Fibroblast of upper back skin (primary cell): ENCODE results near the gene PRDX2.
"Not testable (repeated sequence)": the region's sequence is repeated elsewhere in the genome, so short reads cannot be mapped to it uniquely, and the experiment has no call there.

Source experiments
- DNase-seq: peaks from one replicate; pipeline ENCODE4 v3.0.0-alpha.2; 2013

PRDX2 gene

DNA sequence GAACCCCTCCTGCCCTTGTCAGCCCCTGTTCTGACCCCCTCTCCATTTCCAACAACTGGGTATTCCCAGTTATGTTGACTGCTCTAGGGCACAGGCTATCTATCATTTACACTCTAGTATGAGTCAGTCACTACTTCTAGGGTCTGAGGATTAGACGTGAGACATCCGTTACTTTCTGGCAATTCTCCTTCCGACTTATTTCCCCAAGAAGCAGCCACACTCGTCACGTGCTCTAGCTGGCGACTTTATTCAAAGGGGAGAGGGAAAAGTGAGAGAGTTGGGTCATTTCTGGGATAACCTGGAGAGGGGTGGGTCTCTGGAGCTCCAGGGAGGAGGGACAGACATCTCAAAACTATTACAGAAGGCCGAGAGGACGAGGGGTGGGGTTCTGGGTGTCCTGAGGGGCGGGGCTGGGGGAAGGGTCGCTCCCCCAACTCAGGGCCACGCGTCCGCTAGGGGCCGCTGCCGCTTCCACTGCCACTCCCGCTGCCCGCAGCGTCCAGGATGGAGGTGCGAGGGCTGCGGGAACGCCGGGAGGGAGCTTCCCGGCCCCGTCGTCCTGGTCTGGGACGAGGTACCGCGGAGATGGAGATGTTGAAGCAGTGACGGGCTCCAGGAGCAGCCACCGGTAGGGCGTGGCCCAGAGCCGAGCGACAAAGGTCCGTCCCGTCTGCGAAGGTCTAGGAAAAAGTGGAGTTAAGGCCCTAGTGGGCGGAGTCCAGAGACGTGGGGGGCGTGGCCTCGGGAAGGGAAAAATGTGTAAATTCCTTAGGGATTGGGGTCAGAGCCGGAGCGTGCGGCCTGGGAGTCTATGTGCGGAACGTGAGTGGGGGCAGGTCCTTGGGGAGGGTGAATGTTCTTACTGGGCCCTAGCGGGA is 23.9 kb upstream of the PRDX2 start:
- peak; percentile 34 for DNase-seq

- DNase-seq: no peak
These were observed 20.2 kb upstream of the PRDX2 start for GRCh38 chr19:12821761-12822160.

DNA sequence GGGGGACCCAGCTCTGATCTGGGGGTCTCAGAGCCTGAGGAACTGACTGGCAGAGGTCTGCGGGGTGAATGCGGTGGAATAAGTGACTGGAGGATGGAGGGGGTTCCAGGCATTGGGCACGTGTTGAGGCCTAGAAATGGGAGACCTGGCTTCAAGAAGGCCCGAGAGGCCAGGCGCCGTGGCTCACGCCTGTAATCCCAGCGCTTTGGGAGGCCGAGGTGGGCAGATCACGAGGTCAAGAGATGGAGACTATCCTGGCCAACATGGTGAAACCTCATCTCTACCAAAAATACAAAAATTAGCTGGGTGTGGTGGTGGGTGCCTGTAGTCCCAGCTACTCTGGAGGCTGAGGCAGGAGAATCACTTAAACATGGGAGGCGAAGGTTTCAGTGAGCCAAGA is 16.2 kb upstream of the PRDX2 start:
- not testable (repeated sequence) for DNase-seq

DNA sequence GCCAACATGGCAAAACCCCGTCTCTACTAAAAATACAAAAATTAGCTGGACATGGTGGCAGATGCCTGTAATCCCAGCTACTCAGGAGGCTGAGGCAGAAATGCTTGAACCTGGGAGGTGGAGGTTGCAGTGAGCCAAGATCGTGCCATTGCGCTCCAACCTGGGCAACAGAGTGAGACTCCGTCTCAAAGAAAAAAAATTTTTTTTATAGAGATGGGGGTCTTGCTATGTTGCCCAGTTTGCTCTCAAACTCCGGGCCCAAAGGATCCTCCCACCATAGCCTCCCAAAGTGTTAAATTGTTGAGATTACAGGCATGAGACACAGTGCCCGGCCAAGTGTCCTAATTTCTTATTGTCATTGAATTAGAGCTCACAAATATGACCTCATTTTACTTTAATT is 15.6 kb upstream of the PRDX2 start:
- DNase-seq: not testable (repeated sequence)

DNA sequence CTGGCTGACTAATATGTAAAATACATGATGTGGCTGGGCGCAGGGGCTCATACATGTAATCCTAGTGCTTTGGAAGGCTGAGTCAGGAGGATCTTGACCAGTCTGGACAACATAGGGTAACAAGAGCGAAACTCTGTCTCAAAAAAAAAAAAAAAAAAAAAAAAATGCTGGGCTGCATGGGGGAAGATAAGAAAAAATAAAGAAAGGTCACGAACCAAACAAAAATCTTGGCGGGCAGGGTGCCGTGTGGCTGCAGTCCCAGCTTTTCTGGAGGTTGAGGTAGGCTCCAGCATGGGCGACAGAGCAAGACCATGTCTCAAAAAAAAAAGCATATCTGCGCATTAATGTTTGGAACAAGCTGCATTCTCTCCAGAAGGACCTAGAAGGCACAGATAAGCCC is 13.5 kb upstream of the PRDX2 start:
- DNase-seq: no peak

- peak; percentile 87 for DNase-seq
These were observed 4.9 kb upstream of the PRDX2 start, which contains the start of gene RNASEH2A for GRCh38 chr19:12806242-12807081. Gene RNASEH2A (plus strand): TSS chr19:12806584. CDS start chr19:12806674, 90 bp downstream.

DNA sequence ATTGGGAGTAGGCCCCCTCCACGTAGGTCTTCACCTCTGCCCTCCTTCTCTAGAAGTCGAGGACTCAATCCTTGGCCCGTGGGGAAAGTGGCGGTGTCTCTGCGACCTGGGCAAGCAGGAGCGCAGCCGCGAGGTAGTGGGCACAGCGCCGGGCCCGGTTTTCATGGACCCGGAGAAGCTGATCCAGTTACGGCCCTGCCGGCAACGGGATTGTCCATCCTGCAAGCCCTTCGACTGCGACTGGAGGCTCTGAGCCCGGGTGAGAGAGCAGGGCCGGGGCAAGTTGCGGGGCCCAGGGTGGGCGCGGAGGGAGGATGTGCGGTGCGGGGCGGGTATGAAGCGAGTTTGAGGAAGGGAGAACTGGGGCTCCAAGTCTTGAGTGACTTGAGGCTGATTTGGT is 2.5 kb upstream of the PRDX2 start:
- no peak for DNase-seq

- DNase-seq: no peak
These were observed 887 bp upstream of the PRDX2 start for GRCh38 chr19:12802267-12803106.

DNA sequence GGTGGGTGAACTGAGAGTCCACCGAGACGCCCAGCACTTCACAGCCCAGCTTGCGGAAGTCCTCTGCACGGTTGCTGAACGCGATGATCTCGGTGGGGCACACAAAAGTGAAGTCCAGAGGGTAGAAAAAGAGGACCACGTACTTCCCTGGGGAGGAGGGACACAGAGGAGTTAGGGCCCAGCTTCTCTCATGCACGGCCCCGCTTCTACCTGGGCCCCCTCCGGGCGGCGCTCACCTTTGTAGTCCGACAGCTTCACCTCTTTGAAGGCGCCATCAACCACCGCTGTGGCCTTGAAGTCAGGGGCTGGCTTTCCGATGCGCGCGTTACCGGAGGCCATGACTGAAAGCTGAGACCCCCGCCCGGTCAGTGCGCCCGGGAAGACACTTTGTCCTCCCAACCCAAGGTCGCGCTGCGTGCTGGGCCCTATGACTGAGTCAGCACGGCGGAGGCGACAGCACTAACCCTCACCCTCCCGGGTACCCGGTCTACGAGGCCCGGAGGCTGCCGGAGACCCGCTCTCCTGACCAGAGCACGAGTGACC is 606 bp downstream of the PRDX2 start:
- DNase-seq: no peak

DNA sequence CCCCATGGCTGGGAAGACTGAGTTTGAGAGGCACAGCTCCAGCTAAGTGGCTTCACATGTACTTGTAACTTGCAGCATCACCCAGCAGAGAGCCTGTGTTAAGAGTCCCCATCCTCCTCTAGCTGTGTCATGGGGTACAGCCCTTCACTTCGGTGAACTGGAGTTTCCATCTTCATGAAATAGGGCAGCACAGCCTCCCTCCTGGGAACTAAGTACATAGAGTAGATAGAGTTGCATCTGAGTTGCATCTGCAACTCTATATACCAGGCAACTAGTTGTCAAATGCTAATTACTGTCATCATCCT is 1.2 kb downstream of the PRDX2 start:
- DNase-seq: no peak

DNA sequence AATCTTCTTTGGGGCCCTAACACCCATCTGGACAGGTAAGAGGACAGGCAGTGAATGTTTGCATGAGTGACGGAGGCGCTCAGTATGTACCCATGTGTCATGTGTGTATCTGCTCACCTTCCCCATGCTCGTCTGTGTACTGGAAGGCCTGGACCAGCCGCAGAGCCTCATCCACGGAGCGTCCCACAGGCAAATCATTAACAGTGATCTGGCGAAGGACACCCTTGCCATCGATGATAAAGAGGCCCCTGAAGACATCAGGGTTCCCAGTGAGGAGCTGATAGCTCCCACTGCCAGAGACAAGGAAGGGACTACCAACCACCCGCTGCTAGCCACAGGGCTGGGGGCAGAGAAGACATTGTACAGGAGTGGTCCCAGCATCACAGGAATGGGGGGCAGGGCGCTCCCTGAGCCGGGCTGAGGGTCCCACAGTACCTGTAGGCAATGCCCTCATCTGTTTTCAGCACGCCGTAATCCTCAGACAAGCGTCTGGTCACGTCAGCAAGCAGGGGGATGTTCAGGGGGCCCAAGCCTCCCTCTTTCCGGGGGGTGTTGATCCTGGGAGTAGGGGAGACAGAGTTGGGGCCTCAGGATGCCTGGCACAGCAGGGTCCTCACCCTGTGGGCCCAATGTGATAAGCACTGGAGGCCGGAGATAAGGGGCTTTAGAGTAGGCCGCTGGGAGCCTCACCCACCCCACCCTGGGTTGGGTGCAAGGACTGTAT is 1.7 kb downstream of the PRDX2 start:
- no peak for DNase-seq

DNA sequence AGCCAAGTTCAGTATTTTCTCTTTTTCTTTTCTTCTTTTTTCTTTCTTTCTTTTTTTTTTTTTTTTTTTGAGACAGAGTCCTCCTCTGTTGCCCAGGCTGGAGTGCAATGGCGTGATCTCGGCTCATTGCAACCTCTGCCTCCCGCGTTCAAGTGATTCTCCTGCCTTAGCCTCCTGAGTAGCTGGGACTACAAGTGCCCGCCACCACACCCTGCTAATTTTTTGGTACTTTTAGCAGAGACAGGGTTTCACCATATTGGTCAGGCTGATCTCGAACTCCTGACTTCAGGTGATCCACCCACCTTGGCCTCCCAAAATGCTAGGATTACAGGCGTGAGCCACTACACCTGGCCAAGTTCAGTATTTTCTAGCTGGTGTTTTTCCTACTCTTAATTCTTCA is 4.0 kb downstream of the PRDX2 start:
- not testable (repeated sequence) for DNase-seq

DNA sequence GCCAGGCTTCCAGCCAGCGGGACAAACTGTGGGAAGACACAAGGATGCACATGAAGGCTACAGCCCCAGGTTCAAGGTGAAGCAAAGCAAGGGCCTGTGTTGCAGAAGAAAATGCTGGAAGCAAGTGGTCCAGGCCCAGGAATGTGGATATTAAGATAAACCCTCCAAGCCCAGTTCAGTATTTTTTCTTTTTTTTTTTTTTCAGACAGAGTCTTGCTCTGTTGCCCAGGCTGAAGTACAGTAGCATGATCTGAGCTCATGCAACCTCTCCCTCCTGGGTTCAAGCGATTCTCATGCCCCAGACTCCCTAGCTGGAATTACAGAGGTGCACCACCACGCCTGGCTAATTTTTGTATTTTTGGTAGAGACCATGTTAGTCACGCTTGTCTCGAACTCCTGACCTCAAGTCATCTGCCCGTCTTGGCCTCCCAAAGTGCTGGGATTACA is 4.4 kb downstream of the PRDX2 start:
- DNase-seq: no peak

DNA sequence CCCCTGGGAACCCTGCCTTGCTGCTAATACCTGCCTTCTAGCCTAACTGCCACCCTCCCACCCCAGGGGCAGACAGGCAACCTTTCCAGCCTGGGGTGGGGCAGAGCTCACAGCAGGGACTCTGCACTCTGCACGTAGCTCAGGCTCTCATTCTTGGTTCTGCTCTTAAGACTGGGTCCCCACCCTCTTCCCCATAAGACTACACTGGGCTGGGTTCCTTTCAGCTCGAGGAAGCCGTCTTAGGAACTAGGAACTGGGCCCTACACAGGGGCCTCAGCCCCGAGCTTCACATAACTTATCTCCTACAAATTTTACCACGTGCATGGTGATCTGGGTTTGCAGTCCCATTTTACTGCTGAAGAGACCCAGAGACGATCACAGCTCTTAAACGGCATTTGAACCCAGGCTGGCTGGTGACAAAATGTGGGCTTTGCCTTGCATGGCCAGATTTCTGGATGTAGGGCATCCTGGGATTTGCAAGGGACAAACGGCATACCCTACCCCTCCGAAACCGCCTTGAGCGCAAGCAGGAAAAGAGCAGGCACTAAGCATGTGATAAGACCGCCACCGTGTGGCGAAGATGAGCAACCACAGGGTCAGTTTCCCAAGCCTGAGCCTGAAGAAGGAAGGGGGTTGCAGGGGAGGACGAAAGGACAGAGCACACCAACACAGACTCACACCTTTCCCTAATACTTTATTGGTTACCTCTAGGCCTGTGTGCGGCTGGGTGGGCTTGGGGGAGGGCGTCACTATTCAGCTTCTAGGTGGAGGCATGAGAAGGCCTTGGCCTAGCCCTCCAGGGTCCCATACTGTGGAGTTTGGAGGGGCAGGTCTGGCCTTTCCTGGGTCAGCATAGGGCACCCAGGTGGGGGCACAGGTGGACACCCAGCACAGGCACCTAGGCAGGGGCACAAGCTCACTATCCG is 5.2 kb downstream of the PRDX2 start:
- DNase-seq: peak; percentile 80

GRCh38 chr19:12794971-12795381 is 6.6 kb downstream of the PRDX2 start:
- no peak for DNase-seq

- no peak for DNase-seq
These were observed 7.2 kb downstream of the PRDX2 start for GRCh38 chr19:12794196-12794941.

DNA sequence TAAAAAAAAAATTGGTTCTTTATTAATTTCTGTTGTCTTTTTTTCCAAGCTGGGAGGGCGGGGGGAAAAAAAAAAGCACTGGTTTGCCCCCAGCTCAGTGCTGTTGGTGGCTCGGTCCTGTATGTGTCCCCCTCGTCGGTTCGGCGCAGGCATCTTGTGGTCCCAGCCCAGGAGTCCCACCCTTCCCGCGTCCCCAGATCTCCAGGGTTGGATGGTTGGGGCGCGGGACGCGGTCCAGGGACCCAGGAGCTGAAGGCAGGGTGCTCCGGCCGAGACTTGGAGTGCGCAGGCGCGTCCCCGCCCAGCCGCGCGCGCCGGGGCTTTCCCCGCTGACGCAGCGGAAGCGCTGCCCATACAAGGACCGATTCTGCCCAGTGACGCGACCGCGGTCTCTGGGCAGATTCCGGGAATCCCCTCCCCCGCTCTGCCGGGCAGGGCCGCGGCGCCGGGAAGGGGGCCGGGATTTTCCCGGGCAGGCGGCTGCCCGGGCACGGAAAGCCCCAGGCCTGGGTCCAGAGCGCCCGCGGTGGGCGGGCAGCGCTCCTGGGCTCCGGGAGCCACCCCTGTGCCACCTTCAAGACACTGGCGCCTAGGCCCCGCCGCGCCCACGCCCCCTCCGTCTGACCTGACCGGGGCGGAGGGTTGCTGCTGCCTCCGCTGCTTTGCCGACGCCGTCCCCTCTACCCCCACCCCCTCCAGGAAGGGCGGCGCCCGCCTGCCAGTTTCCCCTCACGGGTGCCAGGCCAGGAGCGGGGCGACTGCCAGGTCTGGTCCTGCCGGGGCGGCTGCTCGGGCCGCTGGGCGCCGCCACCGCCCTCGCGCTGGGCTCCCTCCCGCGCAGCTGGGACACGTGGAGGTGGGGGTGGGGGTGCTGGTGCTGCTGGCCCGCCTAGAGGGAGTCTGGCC is 8.1 kb downstream of the PRDX2 start:
- peak; percentile 93 for DNase-seq

- no peak for DNase-seq
These were observed 8.7 kb downstream of the PRDX2 start for GRCh38 chr19:12792853-12793289.
